Measurements from ENCODE around the gene ZNF70.

Gene ZNF70

DNA sequence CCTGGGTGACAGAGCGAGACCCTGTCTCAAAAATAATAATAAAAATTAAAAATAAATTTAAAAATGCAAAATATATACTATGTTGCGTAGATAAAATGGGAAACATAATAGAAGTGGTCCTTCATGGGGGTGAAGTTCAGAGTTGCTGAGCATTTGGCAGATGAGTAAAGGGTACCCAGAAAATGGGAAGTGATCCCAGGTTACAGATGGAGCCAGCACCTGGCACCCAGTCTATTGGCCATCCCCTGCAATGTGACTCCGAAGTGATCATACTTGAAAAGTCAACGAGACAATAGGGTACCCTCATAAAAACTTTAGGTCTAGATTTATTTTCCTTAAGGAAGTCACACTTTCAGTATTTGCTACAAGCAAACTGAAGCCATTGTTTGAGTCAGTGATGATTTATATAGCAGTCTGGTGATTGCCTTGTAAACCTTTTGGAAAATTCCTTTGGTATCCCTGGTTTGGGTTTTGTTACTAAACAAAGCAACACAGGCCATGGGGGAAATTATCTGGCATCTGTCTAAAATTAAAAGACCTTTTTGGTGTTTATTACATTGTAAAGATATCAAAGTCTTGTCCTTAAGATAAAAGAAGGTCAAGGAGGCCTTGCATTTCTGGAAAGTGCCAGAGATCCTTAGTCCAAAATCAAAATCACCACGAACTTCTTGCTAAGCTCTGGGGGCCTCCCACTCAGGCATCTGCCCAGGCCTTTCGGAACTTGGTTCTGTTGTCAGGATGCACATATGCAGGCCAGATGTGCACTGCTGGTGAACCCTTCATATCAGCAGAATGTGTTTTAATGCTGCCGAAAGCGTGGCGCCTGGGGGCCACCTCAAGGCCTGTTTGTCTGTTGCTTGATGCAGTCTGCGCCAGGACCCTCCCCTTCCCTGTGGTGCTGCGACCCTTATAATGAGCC lies 40.2 kb upstream of the ZNF70 start:
- H2BK5ac ChIP-seq (ENCODE audit: low read depth, low read length, poor library complexity, severe bottlenecking), result no peak overlapping the region
- H3K23ac ChIP-seq (ENCODE audit: low read length in 2 of 2), result no peak overlapping the region
- H4K91ac ChIP-seq (ENCODE audit: low read length), result no peak overlapping the region
- H2BK15ac ChIP-seq (ENCODE audit: low read depth, poor library complexity, severe bottlenecking), result no peak overlapping the region
- H3K18ac ChIP-seq (ENCODE audit: low read depth in 1 of 2, low read length in 2 of 2), result no peak overlapping the region
- no peak overlapping the region for H2AK5ac ChIP-seq (ENCODE audit: low read length, severe bottlenecking)
- peaks cover 13% of the 10 kb centered on the region for H3K79me1 ChIP-seq (replicated peaks; ENCODE audit: low read length, poor library complexity, severe bottlenecking)
- peak overlapping the region in 1 of 2 experiments; percentile 56 for H3K4me3 ChIP-seq (ENCODE audit: insufficient read depth in 1 of 2, low read depth in 1 of 2, low read length in 2 of 2)
- no peak overlapping the region for H2BK12ac ChIP-seq (ENCODE audit: low read length in 2 of 2)
- no peak overlapping the region for H3K27ac ChIP-seq (ENCODE audit: low read length, poor library complexity, severe bottlenecking)
- no peak overlapping the region for H2AFZ ChIP-seq (ENCODE audit: low read depth, low read length)
- peak overlapping the region; percentile 76 for H3K9ac ChIP-seq (ENCODE audit: low read length)
- H4K8ac ChIP-seq (ENCODE audit: low read length), result peak overlapping the region; percentile 24
- no peak overlapping the region for H3K14ac ChIP-seq (ENCODE audit: low read length in 2 of 2)
- H3K36me3 ChIP-seq (ENCODE audit: control insufficient read depth in 1 of 2, insufficient read depth in 2 of 2, low read depth in 1 of 2, low read length in 2 of 2), result peaks cover 40 to 44% of the 10 kb centered on the region in 2 experiments
- H3K4me2 ChIP-seq (ENCODE audit: low read length, poor library complexity, severe bottlenecking), result no peak overlapping the region
- 69% methylated on average over 10 of the region's 11 CpGs for WGBS
- no peaks in the 10 kb centered on the region for H3K9me3 ChIP-seq (ENCODE audit: control insufficient read depth, low read length)
- no peak overlapping the region for H2BK120ac ChIP-seq (ENCODE audit: low read depth, low read length)
- H3K4ac ChIP-seq (ENCODE audit: low read depth in 1 of 2, low read length in 2 of 2), result no peak overlapping the region
- no peak for DNase-seq
- no peaks in the 10 kb centered on the region for H3K27me3 ChIP-seq (ENCODE audit: control insufficient read depth in 1 of 2, insufficient read depth in 1 of 2, low read length in 2 of 2)
- peaks cover 15% of the 10 kb centered on the region for H3K4me1 ChIP-seq (ENCODE audit: control insufficient read depth, insufficient read depth, low read depth, low read length)

DNA sequence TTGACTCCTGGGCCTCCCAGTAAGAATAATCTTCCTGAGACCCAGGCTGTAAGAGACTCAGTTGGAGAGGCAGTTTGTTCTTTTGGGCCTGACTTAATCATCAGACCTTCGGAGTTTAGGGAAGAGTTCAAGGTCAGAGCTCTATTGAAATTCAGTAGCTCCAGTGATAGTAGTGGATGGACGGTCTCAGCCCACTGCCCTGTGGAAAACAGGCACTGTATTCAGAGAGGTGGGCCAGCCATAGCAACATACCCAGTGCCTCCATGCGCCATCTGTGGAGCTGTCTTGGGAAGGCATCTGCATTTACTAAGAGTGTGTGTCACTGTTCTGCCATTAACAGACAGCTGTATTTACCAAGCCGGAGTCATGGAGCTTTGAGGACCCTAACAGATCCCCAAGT lies 38.7 kb upstream of the ZNF70 start:
- Histone ChIP-seq H2BK12ac (ENCODE audit: low read length in 2 of 2) (no peak overlapping the region), H3K4ac (ENCODE audit: low read depth in 1 of 2, low read length in 2 of 2) (no peak overlapping the region), H3K14ac (ENCODE audit: low read length in 2 of 2) (no peak overlapping the region), H3K9me3 (ENCODE audit: control insufficient read depth, low read length) (no peaks in the 10 kb centered on the region), H3K18ac (ENCODE audit: low read depth in 1 of 2, low read length in 2 of 2) (no peak overlapping the region), H4K91ac (ENCODE audit: low read length) (no peak overlapping the region), H3K36me3 (ENCODE audit: control insufficient read depth in 1 of 2, insufficient read depth in 2 of 2, low read depth in 1 of 2, low read length in 2 of 2) (peaks cover 27 to 33% of the 10 kb centered on the region in 2 experiments), H2AK5ac (ENCODE audit: low read length, severe bottlenecking) (no peak overlapping the region), H3K27ac (ENCODE audit: low read length, poor library complexity, severe bottlenecking) (no peak overlapping the region), H2BK15ac (ENCODE audit: low read depth, poor library complexity, severe bottlenecking) (no peak overlapping the region), H3K9ac (ENCODE audit: low read length) (no peak overlapping the region), H3K4me3 (ENCODE audit: insufficient read depth in 1 of 2, low read depth in 1 of 2, low read length in 2 of 2) (no peak overlapping the region), H3K4me2 (ENCODE audit: low read length, poor library complexity, severe bottlenecking) (no peak overlapping the region), H3K79me1 (replicated peaks; ENCODE audit: low read length, poor library complexity, severe bottlenecking) (peaks cover 11% of the 10 kb centered on the region), H2AFZ (ENCODE audit: low read depth, low read length) (no peak overlapping the region), H2BK120ac (ENCODE audit: low read depth, low read length) (no peak overlapping the region), H3K23ac (ENCODE audit: low read length in 2 of 2) (no peak overlapping the region), H3K4me1 (ENCODE audit: control insufficient read depth, insufficient read depth, low read depth, low read length) (peaks cover 16% of the 10 kb centered on the region), H4K8ac (ENCODE audit: low read length) (no peak overlapping the region), H3K27me3 (ENCODE audit: control insufficient read depth in 1 of 2, insufficient read depth in 1 of 2, low read length in 2 of 2) (no peaks in the 10 kb centered on the region), H2BK5ac (ENCODE audit: low read depth, low read length, poor library complexity, severe bottlenecking) (no peak overlapping the region)
- DNase-seq, result peak; percentile 27
- 94% methylated on average over 4 of the region's 4 CpGs for WGBS

DNA sequence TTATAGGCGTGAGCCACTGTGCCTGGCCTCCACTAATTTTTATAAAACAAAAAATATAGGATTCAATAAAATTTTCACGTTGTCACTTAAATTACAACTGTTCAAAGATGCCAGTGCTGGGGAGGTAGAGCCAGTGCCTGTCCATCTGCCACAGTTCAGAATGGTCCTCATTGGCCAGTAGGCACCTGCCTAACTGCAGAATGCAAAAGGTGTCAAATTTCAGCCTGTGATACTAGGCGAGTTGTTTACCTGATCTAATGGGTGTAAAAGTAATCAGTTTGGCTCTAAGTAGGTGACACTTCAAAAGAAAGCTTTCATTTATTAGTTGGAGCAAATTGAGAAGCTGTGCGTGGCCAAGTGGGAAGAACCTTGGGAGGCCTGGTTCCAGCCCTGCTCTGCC lies 38.2 kb upstream of the ZNF70 start:
- Histone ChIP-seq H2BK12ac (ENCODE audit: low read length in 2 of 2) (no peak overlapping the region), H3K9me3 (ENCODE audit: control insufficient read depth, low read length) (no peaks in the 10 kb centered on the region)

DNA sequence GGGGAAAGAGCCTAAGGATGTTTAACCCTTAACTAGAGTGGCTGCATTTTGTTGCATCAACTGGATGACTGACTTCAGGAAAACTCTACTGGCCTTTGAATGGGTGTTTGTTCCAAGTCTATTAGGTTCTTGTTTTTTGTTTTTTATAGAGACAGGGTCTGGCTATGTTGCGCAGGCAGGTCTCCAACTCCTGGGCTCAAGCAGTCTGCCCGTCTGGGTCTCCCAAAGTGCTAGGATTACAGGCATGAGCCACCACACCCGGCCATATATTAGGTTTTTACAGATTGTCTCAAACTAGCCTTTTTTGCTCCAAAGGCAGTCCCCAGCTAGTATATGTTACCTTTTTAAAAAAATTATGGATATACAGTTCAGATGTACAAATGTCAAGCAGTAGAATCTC lies 37.0 kb upstream of the ZNF70 start:
- H3K27me3 ChIP-seq (ENCODE audit: control insufficient read depth in 1 of 2, insufficient read depth in 1 of 2, low read length in 2 of 2), result no peaks in the 10 kb centered on the region
- peak overlapping the region in 1 of 2 experiments; percentile 64 for H3K14ac ChIP-seq (ENCODE audit: low read length in 2 of 2)
- no peaks in the 10 kb centered on the region for H3K9me3 ChIP-seq (ENCODE audit: control insufficient read depth, low read length)
- no peak overlapping the region for H2BK12ac ChIP-seq (ENCODE audit: low read length in 2 of 2)
- H2BK5ac ChIP-seq (ENCODE audit: low read depth, low read length, poor library complexity, severe bottlenecking), result no peak overlapping the region
- peaks cover 11 to 16% of the 10 kb centered on the region in 2 experiments for H3K36me3 ChIP-seq (ENCODE audit: control insufficient read depth in 1 of 2, insufficient read depth in 2 of 2, low read depth in 1 of 2, low read length in 2 of 2)
- no peak overlapping the region for H3K27ac ChIP-seq (ENCODE audit: low read length, poor library complexity, severe bottlenecking)
- WGBS, result 61% methylated on average over 2 of the region's 3 CpGs
- no peak overlapping the region for H4K8ac ChIP-seq (ENCODE audit: low read length)
- peaks cover 5% of the 10 kb centered on the region for H3K79me1 ChIP-seq (replicated peaks; ENCODE audit: low read length, poor library complexity, severe bottlenecking)
- DNase-seq, result no peak
- H3K4me3 ChIP-seq (ENCODE audit: insufficient read depth in 1 of 2, low read depth in 1 of 2, low read length in 2 of 2), result peak overlapping the region in 1 of 2 experiments; percentile 97
- H3K4me1 ChIP-seq (ENCODE audit: control insufficient read depth, insufficient read depth, low read depth, low read length), result peaks cover 26% of the 10 kb centered on the region
- no peak overlapping the region for H3K4ac ChIP-seq (ENCODE audit: low read depth in 1 of 2, low read length in 2 of 2)
- H2BK15ac ChIP-seq (ENCODE audit: low read depth, poor library complexity, severe bottlenecking), result no peak overlapping the region
- H3K23ac ChIP-seq (ENCODE audit: low read length in 2 of 2), result no peak overlapping the region
- no peak overlapping the region for H4K91ac ChIP-seq (ENCODE audit: low read length)
- H2AK5ac ChIP-seq (ENCODE audit: low read length, severe bottlenecking), result no peak overlapping the region
- H3K9ac ChIP-seq (ENCODE audit: low read length), result peak overlapping the region; percentile 97
- no peak overlapping the region for H2AFZ ChIP-seq (ENCODE audit: low read depth, low read length)
- peak overlapping the region; percentile 82 for H3K4me2 ChIP-seq (ENCODE audit: low read length, poor library complexity, severe bottlenecking)
- H2BK120ac ChIP-seq (ENCODE audit: low read depth, low read length), result no peak overlapping the region
- no peak overlapping the region for H3K18ac ChIP-seq (ENCODE audit: low read depth in 1 of 2, low read length in 2 of 2)

More for the DNA sequence above, 38.2 kb upstream of the ZNF70 start:
- DNase-seq, result no peak
- Histone ChIP-seq H3K4me1 (ENCODE audit: control insufficient read depth, insufficient read depth, low read depth, low read length) (peaks cover 20% of the 10 kb centered on the region), H3K27ac (ENCODE audit: low read length, poor library complexity, severe bottlenecking) (no peak overlapping the region), H2BK15ac (ENCODE audit: low read depth, poor library complexity, severe bottlenecking) (no peak overlapping the region), H2BK120ac (ENCODE audit: low read depth, low read length) (no peak overlapping the region), H3K4ac (ENCODE audit: low read depth in 1 of 2, low read length in 2 of 2) (no peak overlapping the region), H4K91ac (ENCODE audit: low read length) (no peak overlapping the region), H3K4me3 (ENCODE audit: insufficient read depth in 1 of 2, low read depth in 1 of 2, low read length in 2 of 2) (no peak overlapping the region), H4K8ac (ENCODE audit: low read length) (no peak overlapping the region), H2AK5ac (ENCODE audit: low read length, severe bottlenecking) (no peak overlapping the region), H3K18ac (ENCODE audit: low read depth in 1 of 2, low read length in 2 of 2) (no peak overlapping the region), H3K36me3 (ENCODE audit: control insufficient read depth in 1 of 2, insufficient read depth in 2 of 2, low read depth in 1 of 2, low read length in 2 of 2) (peaks cover 22 to 27% of the 10 kb centered on the region in 2 experiments), H3K9ac (ENCODE audit: low read length) (no peak overlapping the region), H2BK5ac (ENCODE audit: low read depth, low read length, poor library complexity, severe bottlenecking) (no peak overlapping the region), H3K27me3 (ENCODE audit: control insufficient read depth in 1 of 2, insufficient read depth in 1 of 2, low read length in 2 of 2) (no peaks in the 10 kb centered on the region), H3K4me2 (ENCODE audit: low read length, poor library complexity, severe bottlenecking) (no peak overlapping the region), H3K23ac (ENCODE audit: low read length in 2 of 2) (no peak overlapping the region), H3K79me1 (replicated peaks; ENCODE audit: low read length, poor library complexity, severe bottlenecking) (peaks cover 9% of the 10 kb centered on the region), H3K14ac (ENCODE audit: low read length in 2 of 2) (no peak overlapping the region), H2AFZ (ENCODE audit: low read depth, low read length) (no peak overlapping the region)
- 88% methylated on average over 4 of the region's 4 CpGs for WGBS

All from mesenchymal stem cell (in vitro differentiated cells and primary cell).